Right ventricle myocardium inferior (tissue), 1 donor: ENCODE data around the gene DUSP15. TPM values are rescaled to one million over a fixed set of nuclear protein-coding genes. Genes with fewer than 3 reads are reported as not detected.
A peak's percentile ranks its signal among the peaks of the same experiment; 100 is the strongest.
"Not testable (repeated sequence)": the region's sequence is repeated elsewhere in the genome, so short reads cannot be mapped to it uniquely, and the experiment has no call there.

Experiments used
- ATAC-seq: fragments of 200-7000 bp; cut with Tn5 transposase; one replicate; pipeline ENCODE4 v1.9.1; 2020; ENCODE audit warnings: mild to moderate bottlenecking, moderate library complexity
- DNase-seq: peaks from one replicate; pipeline ENCODE4 v3.0.0; 2021; ENCODE audit errors: missing footprints
- intact Hi-C: fragments of 100-400 bp; cut with DNase I; formaldehyde crosslinking; loops from one replicate; pipeline ENCODE4 v1.11.0; 2022
- long read RNA-seq: library from polyadenylated mRNA; unstranded; transcript quantifications from one replicate; pipeline ENCODE4 v2.0.0, GENCODE V29; 2021
- total RNA-seq: library from RNA; stranded (reverse); fragmentation: NEBNext Ultra II Directional; extraction: Animal tissue kit (Norgen Biotek cat#: 25700); gene quantifications from one replicate; pipeline ENCODE4 v1.2.1, GENCODE V29; 2021
- donor health status: DM: no; HTN: yes; CAD: no; lungs with severe emphysema.

The DUSP15 gene, protein sequence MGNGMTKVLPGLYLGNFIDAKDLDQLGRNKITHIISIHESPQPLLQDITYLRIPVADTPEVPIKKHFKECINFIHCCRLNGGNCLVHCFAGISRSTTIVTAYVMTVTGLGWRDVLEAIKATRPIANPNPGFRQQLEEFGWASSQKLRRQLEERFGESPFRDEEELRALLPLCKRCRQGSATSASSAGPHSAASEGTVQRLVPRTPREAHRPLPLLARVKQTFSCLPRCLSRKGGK
- total RNA-seq: 2.9 TPM
- long read RNA-seq, partial matches to known transcripts: 0 of 2 reads
- long read RNA-seq, other reads (novel, unspliced or antisense): 0 of 2 reads

DNA sequence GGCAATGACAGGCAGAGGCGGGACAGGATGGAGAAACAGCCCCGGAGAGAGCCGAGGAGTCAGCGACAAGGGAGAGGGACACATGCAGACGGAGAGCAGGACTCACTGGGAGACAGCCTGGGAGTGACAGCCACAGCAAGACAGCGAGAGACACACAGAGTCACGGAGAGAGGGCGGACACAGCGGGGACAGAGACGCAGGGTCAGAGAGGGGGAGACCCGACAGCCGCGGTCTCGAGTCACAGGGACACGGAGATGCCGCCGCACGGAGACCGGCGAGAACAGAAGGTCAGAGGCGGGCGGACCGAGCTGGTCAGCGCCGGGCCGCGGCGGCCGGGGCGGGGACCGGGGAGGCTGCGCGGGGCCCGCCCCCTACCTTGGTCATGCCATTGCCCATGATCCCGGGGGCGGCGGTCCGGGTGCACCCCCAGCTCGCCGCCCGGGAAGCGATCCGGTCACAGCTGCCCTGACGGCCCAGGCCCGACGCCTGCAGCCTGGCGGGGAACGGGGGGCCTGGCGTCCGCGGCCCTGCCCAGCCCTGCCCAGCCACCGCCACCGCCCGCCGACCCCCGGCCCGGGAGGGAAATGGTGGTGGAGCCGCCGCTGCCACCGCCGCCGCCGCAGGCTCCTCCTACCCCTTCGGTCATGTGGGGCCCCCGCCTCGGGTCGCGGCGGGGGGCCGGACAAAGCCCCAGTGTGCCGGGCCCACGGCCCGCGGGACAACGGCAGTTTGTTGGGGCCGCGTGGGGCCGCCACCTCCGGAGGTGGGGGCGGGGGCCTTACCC is at the start of gene DUSP15, which contains the start of gene TTLL9:
TSS of gene DUSP15 (minus strand) at position 586 of the 784 bp plus-strand sequence. CDS start at position 396, 190 bp downstream.
TSS of gene TTLL9 (plus strand) at position 693 of the 784 bp plus-strand sequence. CDS start 493 bp downstream, outside the sequence.
- DNase-seq (peak; percentile 68), ATAC-seq (peak; percentile 78)
- intact Hi-C loops: no loop called here

DNA sequence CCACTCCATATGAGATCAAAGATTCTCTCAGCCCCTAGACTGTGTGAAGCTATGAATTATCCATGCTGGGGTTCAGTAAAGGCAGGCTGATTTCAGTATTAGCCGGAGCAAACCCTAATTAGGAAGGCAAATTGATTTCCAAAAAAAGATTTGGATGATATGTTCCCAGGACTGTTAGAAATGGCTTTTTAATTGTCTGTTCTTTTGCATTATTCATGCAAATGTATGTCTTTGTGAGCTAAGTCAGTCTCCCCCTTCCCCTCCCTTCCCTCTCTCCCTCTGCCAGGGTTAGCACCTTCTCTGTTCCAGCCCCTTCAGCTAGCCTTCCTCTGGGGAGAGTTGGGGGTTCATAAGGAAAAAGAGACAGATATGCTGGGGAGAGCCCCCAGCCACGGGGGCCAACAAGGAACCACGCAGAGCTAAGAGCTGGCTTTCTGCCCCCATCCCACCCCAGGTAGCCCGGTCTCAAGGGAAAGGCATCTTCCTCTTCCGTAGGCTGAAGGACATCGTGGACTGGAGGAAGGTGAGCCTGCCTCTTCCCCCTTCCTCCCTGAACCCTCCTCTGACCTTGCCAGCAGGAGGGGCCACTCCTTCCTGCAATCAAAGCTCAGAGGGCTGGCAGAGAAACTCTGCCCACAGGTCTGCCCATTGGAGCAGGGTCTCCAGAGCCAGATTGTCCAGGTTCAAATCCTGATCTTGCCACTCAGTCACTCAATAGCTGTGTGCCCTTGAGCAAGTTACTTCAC is 49.3 kb upstream of the DUSP15 start:
- DNase-seq: no peak
- ATAC-seq: no peak
- intact Hi-C loops: no loop called here

DNA sequence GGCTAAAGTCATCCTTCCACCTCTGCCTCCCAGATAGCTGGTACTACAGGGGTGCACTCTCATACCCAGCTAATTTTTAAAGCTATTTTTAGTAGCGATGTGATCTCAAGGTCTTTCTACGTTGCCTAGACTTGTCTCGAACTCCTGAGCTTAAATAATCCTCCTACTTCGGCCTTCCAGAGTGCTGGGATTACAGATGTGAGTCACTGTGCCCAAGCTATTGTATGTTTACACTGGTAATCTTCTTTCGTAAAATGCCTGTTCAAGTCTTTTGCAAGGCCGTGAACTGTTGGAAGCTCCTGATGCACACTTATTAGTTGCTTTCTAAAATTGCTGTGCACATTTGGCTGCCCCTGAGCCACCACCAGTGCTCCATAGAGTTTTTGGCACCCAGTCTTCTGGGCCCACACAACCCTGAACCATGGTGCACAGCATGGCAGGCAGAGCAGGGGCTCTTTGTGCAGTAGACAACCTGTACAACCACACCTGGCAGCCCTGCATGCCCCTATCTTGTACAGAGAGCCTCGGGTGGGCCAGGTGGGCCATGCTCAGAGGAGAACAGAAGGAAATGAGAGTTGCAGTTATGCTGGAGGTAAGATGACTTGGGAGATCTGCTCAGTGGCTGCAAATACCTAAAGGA is 48.3 kb upstream of the DUSP15 start:
- ATAC-seq (no peak), DNase-seq (no peak)
- intact Hi-C loops: no loop called here

DNA sequence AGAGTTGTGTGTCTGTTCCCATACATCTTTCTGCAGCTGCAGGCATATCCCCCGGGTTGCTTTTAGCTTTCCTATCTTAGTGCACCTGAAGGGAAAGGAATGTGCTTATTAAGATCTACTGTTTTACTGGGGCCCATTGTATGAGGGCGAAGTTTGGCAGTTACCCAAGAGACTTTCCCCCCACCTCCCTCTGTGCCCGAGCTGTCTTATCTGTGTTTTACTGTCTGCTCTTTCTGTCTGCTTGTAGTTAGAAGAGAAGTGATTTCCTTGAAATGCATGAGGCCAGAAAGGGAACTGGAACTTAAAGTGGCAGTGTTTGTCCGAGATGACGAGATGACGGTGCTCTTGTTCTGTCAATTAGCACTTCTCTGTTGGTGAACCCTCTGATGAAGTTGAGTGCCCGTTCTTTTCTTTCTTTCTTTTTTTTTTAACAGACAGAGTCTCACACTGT is 47.7 kb upstream of the DUSP15 start:
- ATAC-seq, intact Hi-C loops, DNase-seq: not testable (repeated sequence)

DNA sequence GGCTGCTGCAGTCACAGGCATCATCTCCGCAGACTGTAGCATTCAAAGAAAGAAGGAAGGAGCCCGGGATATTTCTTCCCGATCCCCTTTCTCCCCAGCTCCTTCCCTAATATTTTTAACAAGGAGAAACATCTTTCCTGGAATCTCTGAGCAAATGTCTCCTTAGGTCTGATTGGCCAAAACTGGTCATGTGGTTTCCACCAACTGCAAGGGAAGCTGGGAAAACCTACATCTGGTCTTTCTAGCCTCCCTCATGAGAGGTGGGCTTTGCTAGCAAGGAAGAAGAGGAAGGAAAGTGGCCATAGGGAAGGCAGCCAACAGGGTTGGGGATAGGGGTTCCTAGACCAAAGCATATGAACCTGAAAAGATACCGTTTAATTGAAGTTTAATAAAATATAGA is 46.4 kb upstream of the DUSP15 start:
- no peak for DNase-seq
- intact Hi-C loops: no loop called here
- no peak for ATAC-seq

DNA sequence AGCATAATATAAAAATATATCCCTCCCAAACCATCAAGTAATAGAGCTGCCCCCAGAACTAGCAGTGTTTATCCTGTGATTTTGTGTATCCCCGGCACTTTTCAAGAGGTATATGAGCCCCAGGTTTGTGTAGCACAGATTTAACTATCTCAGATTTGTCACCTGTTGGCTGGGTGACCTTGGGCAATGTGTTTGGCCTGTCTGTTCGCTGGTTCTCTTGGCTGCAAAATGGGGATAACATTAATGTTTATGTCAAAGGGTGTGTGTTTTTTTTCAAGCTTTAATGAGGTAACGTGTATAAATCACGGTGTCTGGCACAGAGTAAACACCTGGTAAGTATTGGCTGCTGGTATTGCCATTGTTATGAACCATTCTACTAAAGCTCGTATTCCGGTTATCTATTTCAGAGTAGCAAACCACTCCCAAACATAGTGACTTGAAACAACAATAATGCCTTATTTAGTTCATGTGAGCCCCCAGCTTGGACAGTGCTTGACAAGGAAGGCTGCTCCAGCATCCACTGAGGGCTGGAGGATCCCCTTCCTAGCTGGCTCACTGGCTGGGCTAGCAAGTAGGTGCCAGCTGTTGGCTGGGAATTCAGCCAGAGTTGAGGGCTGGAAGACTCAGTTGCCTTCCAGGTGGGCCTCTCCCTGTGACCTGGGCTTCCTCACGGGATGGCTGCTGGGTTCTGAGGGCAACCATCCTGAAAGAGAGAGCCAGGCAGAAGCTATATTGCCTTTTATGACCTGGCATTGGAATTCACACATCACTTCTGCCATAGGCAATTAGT is 45.4 kb upstream of the DUSP15 start:
- intact Hi-C loops: no loop called here
- no peak for DNase-seq

DNA sequence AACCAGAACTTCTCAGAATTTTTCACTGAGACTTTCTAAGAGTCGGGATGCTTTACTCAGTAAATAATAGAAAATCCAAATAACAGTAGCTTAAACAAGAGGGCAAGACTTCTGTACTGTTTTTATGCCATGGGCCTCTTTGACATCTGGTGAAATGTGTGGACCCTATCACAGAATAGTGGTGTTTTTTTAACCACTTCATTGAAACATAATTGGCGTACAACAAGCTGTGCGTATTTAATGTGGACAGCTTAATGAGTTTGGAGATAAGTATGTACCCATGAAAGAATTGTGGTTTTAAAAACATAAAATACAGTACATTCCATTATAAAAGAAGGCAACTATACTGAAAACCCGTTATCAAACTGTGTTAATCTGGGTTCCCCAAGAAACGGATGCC is 43.8 kb upstream of the DUSP15 start:
- ATAC-seq (no peak), DNase-seq (no peak)
- intact Hi-C loops: no loop called here

More for the DNA sequence above, 45.4 kb upstream of the DUSP15 start:
- no peak for ATAC-seq

DNA sequence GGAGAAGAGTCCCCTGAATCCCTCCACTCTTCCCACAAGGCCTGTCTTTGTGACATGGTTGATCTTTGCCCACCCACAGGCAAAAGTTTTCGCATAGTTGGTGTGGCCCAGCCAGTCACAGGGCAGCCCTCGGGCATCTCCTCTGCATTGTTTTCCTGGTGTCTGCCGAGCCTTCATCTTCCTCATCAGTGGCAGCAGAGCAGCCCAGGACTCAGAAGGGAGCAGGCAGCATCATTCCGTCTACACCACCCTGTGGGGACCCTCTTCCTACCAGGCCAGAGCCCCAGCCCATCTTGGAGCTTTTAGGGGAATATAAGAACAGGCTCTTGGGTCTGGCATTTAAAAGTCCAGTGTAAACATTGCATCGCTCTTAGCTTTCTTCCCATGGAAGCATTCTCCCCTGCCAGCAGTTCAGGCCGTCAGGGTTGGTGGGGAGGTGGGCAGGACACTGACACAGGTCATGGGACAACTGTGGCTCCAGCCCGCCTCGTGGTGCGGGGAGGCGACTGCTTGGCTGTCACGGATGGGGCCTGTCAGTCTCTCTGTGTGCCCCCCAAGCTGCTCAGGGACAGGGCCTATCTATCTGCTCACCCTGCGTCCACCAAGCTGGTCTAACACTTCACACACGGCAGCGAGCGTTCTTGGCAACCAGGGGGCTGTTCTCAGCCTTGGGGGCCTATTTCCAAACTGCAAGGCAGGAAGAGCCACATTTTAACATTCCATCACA is 43.3 kb upstream of the DUSP15 start:
- intact Hi-C loops: no loop called here
- DNase-seq: no peak
- ATAC-seq: no peak

DNA sequence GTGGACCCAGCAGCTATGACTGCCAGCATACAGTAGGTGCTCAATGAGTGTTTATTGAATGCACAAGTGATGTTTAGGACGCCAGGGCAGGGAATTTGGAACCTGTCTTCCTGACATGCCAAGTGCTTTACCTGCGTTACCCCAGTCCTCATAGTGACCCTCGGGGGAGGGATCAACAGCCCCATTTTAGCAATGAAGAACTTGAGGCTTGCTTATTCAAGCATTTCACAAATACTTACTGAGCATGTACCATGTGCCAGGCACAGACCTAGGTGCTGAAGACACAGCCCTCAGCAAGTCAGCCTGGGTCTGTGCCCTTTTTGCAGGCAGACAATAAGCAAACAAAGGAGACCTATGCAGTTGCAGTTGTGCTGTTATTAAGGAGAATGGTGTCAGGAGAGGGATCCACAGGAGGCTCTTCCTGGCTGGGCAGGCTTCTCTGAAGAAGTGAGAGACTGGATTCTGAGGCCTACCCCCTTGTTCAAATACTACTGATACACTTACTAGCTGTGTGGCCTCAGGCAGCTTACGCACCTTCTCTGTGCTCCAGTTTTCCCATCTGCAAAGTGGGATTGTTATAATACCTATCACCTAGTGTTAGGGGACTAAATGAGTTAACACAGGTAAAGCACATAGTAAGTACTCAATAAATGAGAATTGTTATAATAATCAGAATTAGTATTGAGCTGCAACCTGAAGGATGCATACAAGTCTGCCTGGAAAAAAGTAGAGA is 39.9 kb upstream of the DUSP15 start:
- intact Hi-C loops: no loop called here
- DNase-seq (no peak), ATAC-seq (no peak)

DNA sequence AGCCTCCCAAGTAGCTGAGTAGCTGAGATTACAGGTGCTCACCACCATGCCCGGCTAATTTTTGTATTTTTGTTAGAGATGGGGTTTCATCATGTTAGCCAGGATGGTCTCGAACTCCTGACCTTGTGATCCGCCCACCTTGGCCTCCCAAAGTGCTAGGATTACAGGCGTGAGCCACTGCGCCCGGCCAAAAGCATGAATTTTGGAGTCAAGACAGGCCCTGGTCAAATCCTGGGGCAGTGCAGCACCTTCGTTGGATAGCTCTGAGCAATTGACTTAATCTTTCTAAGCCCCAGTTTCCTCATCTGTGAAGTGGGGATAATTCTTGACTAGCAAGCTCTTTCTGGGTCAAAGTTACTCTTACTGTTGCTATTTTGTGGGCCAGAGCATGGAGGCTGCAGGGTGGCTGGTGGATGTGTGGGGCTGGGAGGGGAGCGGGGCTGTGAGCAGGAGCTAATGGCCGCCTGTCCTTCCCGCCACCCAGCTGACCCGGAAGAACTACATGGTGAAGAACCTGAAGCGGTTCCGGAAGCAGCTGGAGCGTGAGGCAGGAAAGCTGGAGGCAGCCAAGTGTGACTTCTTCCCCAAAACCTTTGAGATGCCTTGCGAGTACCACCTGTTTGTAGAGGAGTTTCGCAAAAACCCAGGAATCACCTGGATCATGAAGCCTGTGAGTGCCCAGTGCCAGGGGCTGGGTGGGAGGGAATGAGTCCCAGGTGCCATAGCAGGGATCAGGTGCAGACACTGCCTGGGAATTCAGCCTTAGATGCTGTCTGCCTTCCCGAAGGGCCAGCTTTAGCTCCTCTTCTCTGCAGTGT is 39.1 kb upstream of the DUSP15 start:
- ATAC-seq: no peak
- intact Hi-C loops: no loop called here
- DNase-seq: no peak

DNA sequence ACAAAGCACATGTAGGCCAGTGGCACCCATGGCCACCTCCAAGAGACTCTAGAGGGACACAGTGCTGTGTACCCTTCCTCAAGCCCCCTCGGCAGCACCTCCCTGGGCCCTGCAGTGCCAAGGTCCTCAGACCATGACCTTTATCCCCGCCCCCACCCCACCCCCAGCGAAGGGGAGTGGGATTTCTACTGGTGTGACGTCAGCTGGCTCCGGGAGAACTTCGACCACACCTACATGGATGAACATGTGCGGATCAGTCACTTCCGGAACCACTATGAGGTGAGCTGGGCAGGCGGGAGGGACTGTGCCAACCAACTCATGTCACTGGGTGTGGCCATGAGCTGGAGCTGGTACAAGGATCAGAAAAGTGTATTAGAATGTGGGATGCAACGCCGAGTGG is 38.1 kb upstream of the DUSP15 start:
- no peak for DNase-seq
- intact Hi-C loops: no loop called here
- no peak for ATAC-seq

DNA sequence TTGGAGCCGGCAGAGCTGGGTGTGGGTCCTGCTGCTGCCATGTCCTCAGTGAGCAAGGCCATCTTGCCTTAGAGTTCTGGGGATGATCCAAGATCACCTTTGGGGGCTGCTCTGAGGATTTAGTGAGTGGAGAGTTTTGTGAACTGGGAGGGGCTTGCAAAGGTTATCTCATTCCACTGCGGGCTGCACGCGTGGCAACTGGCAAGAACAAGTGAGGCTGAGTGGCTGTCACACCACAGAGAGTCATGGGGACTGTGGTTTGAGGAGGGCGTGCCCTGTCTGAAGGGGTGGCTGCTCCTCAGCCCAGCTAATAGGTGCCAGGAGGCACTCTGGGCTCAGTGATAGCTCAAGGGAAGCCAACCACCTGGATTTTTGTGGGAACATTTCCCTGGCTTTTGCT is 37.7 kb upstream of the DUSP15 start:
- ATAC-seq (no peak), DNase-seq (no peak)
- intact Hi-C loops: no loop called here

DNA sequence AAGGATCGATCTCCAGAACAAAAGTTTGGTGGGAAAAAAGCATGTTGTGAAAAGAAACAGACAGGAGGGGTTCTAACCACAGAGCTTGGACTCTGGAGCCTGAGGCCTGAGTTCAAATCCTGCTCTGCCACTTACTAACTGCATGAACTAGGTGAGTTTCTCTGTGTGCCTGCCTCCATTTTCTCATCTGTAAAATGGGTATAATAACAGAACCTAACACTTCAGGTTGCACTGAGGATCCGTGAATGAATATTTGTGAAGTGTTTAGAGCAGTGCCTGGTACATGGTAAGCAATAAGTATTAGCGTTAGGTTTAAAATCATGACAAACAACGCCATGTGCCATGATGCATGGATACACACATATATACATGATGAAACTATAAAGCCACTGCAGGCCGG is 36.7 kb upstream of the DUSP15 start:
- DNase-seq (no peak), ATAC-seq (no peak)
- intact Hi-C loops: no loop called here

DNA sequence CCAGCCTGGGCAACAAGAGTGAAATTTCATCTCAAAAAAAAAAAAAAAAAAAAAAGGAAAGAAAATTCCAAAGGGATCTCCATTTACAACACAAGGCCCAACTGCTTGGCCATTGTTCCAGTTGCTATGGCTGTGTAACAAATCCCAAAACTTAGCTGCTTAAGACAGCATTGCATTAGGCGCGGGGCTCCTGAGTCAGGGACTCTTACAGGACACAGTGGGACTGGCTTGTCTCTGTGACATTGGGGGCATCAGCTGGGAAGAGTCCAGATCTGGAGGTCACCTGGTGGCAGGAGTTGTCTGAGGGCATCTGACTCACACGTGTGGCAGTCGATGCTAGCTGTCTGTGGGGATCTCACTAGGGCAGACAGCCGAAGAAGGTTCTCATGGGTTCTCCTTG is 35.7 kb upstream of the DUSP15 start:
- ATAC-seq (no peak), DNase-seq (no peak)
- intact Hi-C loops: no loop called here

DNA sequence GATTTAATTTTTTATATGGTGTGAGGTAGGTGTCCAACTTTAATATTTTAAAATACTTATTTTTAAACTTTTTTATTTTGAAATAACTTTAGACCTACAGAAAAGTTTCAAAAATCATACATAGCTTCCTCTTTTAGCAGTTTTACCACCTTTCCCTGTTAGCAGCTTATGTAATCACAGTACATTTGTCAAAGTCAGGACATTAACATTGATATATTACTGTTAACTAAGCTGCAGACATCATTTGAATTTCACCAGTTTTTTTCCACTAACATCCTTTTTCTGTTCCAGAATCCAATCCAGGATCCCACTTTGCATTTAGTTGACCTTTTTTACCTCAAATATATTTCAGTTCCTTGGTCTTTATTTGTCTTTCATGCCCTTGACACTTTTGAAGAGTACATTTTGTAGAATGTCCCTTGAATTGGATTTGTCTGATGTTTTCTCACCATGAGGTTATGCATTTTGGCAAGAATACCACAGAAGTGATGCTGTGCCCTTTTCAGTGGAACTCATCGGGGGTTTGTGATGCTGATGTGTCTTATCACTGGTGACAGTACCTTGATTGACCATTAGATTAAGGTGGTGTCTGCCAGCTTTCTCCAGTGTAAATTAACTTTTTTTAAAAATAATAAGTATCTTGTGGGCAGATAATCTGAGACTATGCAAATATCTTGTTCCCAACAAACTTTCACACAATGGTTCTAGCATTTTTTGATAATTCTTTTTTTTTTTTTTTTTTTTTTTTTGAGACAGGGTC is 33.5 kb upstream of the DUSP15 start:
- ATAC-seq (no peak), DNase-seq (no peak)
- intact Hi-C loops: no loop called here
